HCT116 (cell line): ENCODE data around the gene MAPRE3. TPM values are rescaled to one million over a fixed set of nuclear protein-coding genes. Genes with fewer than 3 reads are reported as not detected.

ENCODE experiments used
- ATAC-seq: fragments of 200-7000 bp; cut with Tn5 transposase; 2 replicates; pipeline ENCODE4 v1.9.1; 2020; ENCODE audit warnings: mild to moderate bottlenecking, moderate library complexity
- BruUV-seq: library from RNA; stranded (reverse); fragments of 400-500 nt; replicated peaks from 2 replicates; lab custom pipeline; 2021; lab: Mats Ljungman, UMichigan
- CTCF ChIA-PET: fragments of 300-600 bp; sonication (Branson Sonifier 250); formaldehyde crosslinking; loops from one replicate; lab custom pipeline; 2021; ENCODE audit warnings: antibody characterized with exemption; lab: Charles Lee
- POLR2A ChIA-PET: fragments of 300-600, 350-600 bp; sonication (Branson Sonifier 250); formaldehyde crosslinking; loops from one replicate; lab custom pipeline; 2021; ENCODE audit warnings: antibody characterized with exemption; lab: Charles Lee
- RAD21 ChIA-PET, 2 experiments: fragments of 300-600 bp; sonication (Branson Sonifier 250); formaldehyde crosslinking; loops; one replicate each; lab custom pipeline; 2023; ENCODE audit warnings: low total read pairs in 2 of 2; ENCODE audit not compliant: uncharacterized antibody in 2 of 2, unreplicated experiment in 2 of 2, low non-redundant PET in 1 of 2; lab: Charles Lee
- DNase-seq: peaks from one replicate; pipeline ENCODE4 v3.0.0-alpha.2; 2010; ENCODE audit warnings: low read depth, low spot score
- H2AFZ ChIP-seq: fragments of 200-600 bp; shearing (Covaris generic), sonication (generic); 2 replicates; pipeline ENCODE4 v1.6.1; 2017; ENCODE audit warnings: low read depth, mixed run types, mixed read lengths, antibody characterized with exemption, low read length; ENCODE audit not compliant: poor library complexity, severe bottlenecking
- H3K27ac ChIP-seq: 2 replicates; pipeline ENCODE4 v1.5.1; 2012; ENCODE audit warnings: low read depth, low read length
- H3K27me3 ChIP-seq: fragments of 200-600 bp; sonication (generic); 2 replicates; pipeline ENCODE4 v1.6.1; 2016; ENCODE audit warnings: mixed run types, low read length, mixed read lengths; ENCODE audit not compliant: insufficient read depth
- H3K36me3 ChIP-seq, 2 experiments: fragments of 200-500 bp in 1 of 2; fragments of 200-600 bp in 1 of 2; sonication (Bioruptor generic) in 1 of 2; sonication (generic) in 1 of 2; 2 replicates each; pipeline versions ENCODE4 v1.5.1 to v1.6.1; 2014 to 2016; ENCODE audit warnings: low read length in 2 of 2, inconsistent platforms in 1 of 2, mixed read lengths in 1 of 2, mixed run types in 1 of 2; ENCODE audit not compliant: insufficient read depth in 2 of 2, control insufficient read depth in 1 of 2
- H3K4me1 ChIP-seq, 2 experiments: fragments of 200-600 bp in 1 of 2; sonication (generic) in 1 of 2; 2 replicates each; pipeline versions ENCODE4 v1.5.1 to v1.6.1; 2012 to 2017; ENCODE audit warnings: low read length in 2 of 2, inconsistent platforms in 1 of 2, mild to moderate bottlenecking in 1 of 2, mixed read lengths in 1 of 2, mixed run types in 1 of 2, moderate library complexity in 1 of 2; ENCODE audit not compliant: insufficient read depth in 2 of 2, control insufficient read depth in 1 of 2
- H3K4me2 ChIP-seq: fragments of 200-600 bp; sonication (generic); 2 replicates; pipeline ENCODE4 v1.6.1; 2017; ENCODE audit warnings: mixed run types, low read length, mixed read lengths
- H3K4me3 ChIP-seq, 2 experiments: fragments of 200-600 bp in 1 of 2; sonication (generic) in 1 of 2; replicated peaks in 1 of 2; 2 replicates each; pipeline ENCODE4 v1.5.1; 2011 to 2016; ENCODE audit warnings: low read length in 2 of 2, control low read depth in 1 of 2, low read depth in 1 of 2, mild to moderate bottlenecking in 1 of 2, mixed read lengths in 1 of 2, mixed run types in 1 of 2
- H3K79me2 ChIP-seq: fragments of 200-600 bp; sonication (generic); 2 replicates; pipeline ENCODE4 v1.6.1; 2017; ENCODE audit warnings: mild to moderate bottlenecking, mixed run types, low read length, moderate library complexity, mixed read lengths; ENCODE audit not compliant: insufficient read depth
- H3K9ac ChIP-seq: fragments of 200-600 bp; sonication (generic); 2 replicates; pipeline ENCODE4 v1.6.1; 2016; ENCODE audit warnings: low read length, mixed read lengths
- H3K9me2 ChIP-seq: fragments of 200-600 bp; sonication (generic), shearing (Covaris generic); 2 replicates; pipeline ENCODE4 v1.6.1; 2017; ENCODE audit warnings: mixed run types, mild to moderate bottlenecking, moderate library complexity; ENCODE audit not compliant: insufficient read depth
- H3K9me3 ChIP-seq, 2 experiments: fragments of 200-500 bp in 1 of 2; fragments of 200-600 bp in 1 of 2; sonication (Bioruptor generic) in 1 of 2; sonication (generic) in 1 of 2; 2 replicates each; pipeline ENCODE4 v1.6.1; 2014 to 2017; ENCODE audit warnings: low read length in 2 of 2, mixed read lengths in 2 of 2, inconsistent platforms in 1 of 2, low read depth in 1 of 2, mild to moderate bottlenecking in 1 of 2, mixed run types in 1 of 2, moderate library complexity in 1 of 2; ENCODE audit not compliant: control insufficient read depth in 1 of 2, insufficient read depth in 1 of 2
- H4K20me1 ChIP-seq: fragments of 200-600 bp; sonication (generic), shearing (Covaris generic); 2 replicates; pipeline ENCODE4 v1.6.1; 2017; ENCODE audit warnings: mixed run types, mild to moderate bottlenecking, moderate library complexity; ENCODE audit not compliant: insufficient read depth
- CEBPB ChIP-seq: IDR thresholded peaks from 2 replicates; pipeline ENCODE4 v1.6.1; 2012; ENCODE audit warnings: low read depth
- CTCF ChIP-seq, 3 experiments: fragments of 200-600 bp in 1 of 3; sonication (generic) in 1 of 3; IDR thresholded peaks in 2 of 3; conservative IDR thresholded peaks in 1 of 3; 2 replicates each; pipeline ENCODE4 v1.5.1; 2012 to 2017; ENCODE audit warnings: low read depth in 2 of 3, low read length in 2 of 3, antibody characterized with exemption in 1 of 3, borderline replicate concordance in 1 of 3, control low read depth in 1 of 3, mild to moderate bottlenecking in 1 of 3, mixed read lengths in 1 of 3, mixed run types in 1 of 3, moderate library complexity in 1 of 3; ENCODE audit not compliant: insufficient read depth in 1 of 3
- EGR1 ChIP-seq: IDR thresholded peaks from 2 replicates; pipeline ENCODE4 v1.6.1; 2012; ENCODE audit warnings: low read depth
- EZH2 ChIP-seq: fragments of 200-600 bp; sonication (generic); IDR thresholded peaks from 2 replicates; pipeline ENCODE4 v1.6.1; 2017; ENCODE audit warnings: antibody characterized with exemption, mixed run types
- EZH2phosphoT487 ChIP-seq: fragments of 200-600 bp; IDR thresholded peaks from 2 replicates; pipeline ENCODE4 v1.6.1; 2018; ENCODE audit warnings: antibody characterized with exemption, borderline replicate concordance
- FOSL1 ChIP-seq: IDR thresholded peaks from 2 replicates; pipeline ENCODE4 v1.6.1; 2012; ENCODE audit warnings: low read depth
- POLR2A ChIP-seq: IDR thresholded peaks from 2 replicates; pipeline ENCODE4 v1.7.0; 2011; ENCODE audit warnings: borderline replicate concordance; ENCODE audit not compliant: insufficient read depth, insufficient read length; ENCODE audit errors: extremely low read depth
- POLR2AphosphoS5 ChIP-seq: IDR thresholded peaks from 2 replicates; pipeline ENCODE4 v1.6.1; 2011; ENCODE audit warnings: mild to moderate bottlenecking, low read depth, low read length, moderate library complexity
- RAD21 ChIP-seq: IDR thresholded peaks from 2 replicates; pipeline ENCODE4 v1.6.1; 2012; ENCODE audit warnings: low read depth, mild to moderate bottlenecking
- REST ChIP-seq: IDR thresholded peaks from 2 replicates; pipeline ENCODE4 v1.6.1; 2012; ENCODE audit warnings: low read depth
- SRF ChIP-seq: IDR thresholded peaks from 2 replicates; pipeline ENCODE4 v1.6.1; 2012; ENCODE audit warnings: low read depth
- TCF7L2 ChIP-seq: IDR thresholded peaks from 2 replicates; pipeline ENCODE4 v1.7.0; 2011; ENCODE audit warnings: borderline replicate concordance, inconsistent platforms; ENCODE audit not compliant: insufficient read depth, insufficient read length; ENCODE audit errors: extremely low read depth
- YY1 ChIP-seq: IDR thresholded peaks from 2 replicates; pipeline ENCODE4 v1.6.1; 2011; ENCODE audit warnings: low read length, low read depth, moderate library complexity, mild to moderate bottlenecking; ENCODE audit not compliant: insufficient replicate concordance; ENCODE audit errors: extremely low read depth
- ZNF274 ChIP-seq: fragments of 200-500 bp; sonication (Bioruptor generic); IDR thresholded peaks from 2 replicates; pipeline ENCODE4 v1.6.1; 2014; ENCODE audit warnings: mild to moderate bottlenecking, low read depth, low read length, inconsistent platforms
- intact Hi-C: fragments of 100-400 bp; cut with micrococcal nuclease; formaldehyde crosslinking; loops from 2 replicates; pipeline ENCODE4 v1.10.0; 2022
- total RNA-seq: library from RNA; stranded (reverse); gene quantifications from one replicate; pipeline ENCODE4 v1.2.1, GENCODE V29; 2021; ENCODE audit not compliant: unreplicated experiment
- TF ChIP-seq, protein P1 (sequence below): IDR thresholded peaks from 2 replicates; pipeline ENCODE4 v1.6.1; 2012
- TF ChIP-seq, protein P2 (sequence below): IDR thresholded peaks from 2 replicates; pipeline ENCODE4 v1.6.1; 2012

Gene MAPRE3
- total RNA-seq, 1 experiment from 2014 or later = 12.1 TPM

- Histone ChIP-seq H3K9ac (no peak overlapping the region), H4K20me1 (no peaks in the 10 kb centered on the region), H3K36me3 (no peaks in the 10 kb centered on the region), H3K4me1 (peaks cover 0 to 7% of the 10 kb centered on the region in 2 experiments; a peak in 2 of 4 replicates), H3K79me2 (no peaks in the 10 kb centered on the region), H3K27me3 (no peaks in the 10 kb centered on the region), H3K9me2 (no peaks in the 10 kb centered on the region), H3K4me3 (no peak overlapping the region), H3K4me2 (no peak overlapping the region), H3K9me3 (no peaks in the 10 kb centered on the region), H3K27ac (no peak overlapping the region)
- BruUV-seq = no TSS peak
- POLR2A ChIA-PET = no interaction called here
- ATAC-seq = no peak
- CTCF ChIA-PET = interaction anchor here (1.3 kb wide), 1 partner anchor 111 kb away, joined by 5 read pairs; no protein-coding TSS in a partner anchor
- RAD21 ChIA-PET = no interaction called here
- no peak for DNase-seq
- TF ChIP-seq ZNF274 = no peak
- no peak for TF ChIP-seq POLR2AphosphoS5
- TF ChIP-seq FOSL1 = no peak
- no peak for TF ChIP-seq CEBPB
- TF ChIP-seq POLR2A = no peak
- TF ChIP-seq EZH2 = no peak
- TF ChIP-seq, protein P1, sequence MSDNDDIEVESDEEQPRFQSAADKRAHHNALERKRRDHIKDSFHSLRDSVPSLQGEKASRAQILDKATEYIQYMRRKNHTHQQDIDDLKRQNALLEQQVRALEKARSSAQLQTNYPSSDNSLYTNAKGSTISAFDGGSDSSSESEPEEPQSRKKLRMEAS = no peak
- TF ChIP-seq YY1 = no peak
- no peak for TF ChIP-seq EZH2phosphoT487
- no peak for TF ChIP-seq RAD21
- no peak for TF ChIP-seq TCF7L2
- TF ChIP-seq, all 23 proteins: peak for 0
- no peak overlapping the region for H2AFZ ChIP-seq
- intact Hi-C loops = no loop called here
Observed at GRCh38 chr2:26957534-26957933, 12.9 kb upstream of the MAPRE3 start.

- RAD21 ChIA-PET = interaction anchor here in 1 of 2 experiments (0.7 kb wide), 1 partner anchor 57 kb away, joined by 3 read pairs; no protein-coding TSS in a partner anchor
- CTCF ChIA-PET = interaction anchor here (0.9 to 1.4 kb wide), 4 partner anchors 51 to 137 kb away, joined by 3 to 11 read pairs (median 5); no protein-coding TSS in a partner anchor
- H3K4me3 ChIP-seq = no peak overlapping the region
- BruUV-seq = no TSS peak
- no peak overlapping the region for H3K4me2 ChIP-seq
- no peaks in the 10 kb centered on the region for H3K27me3 ChIP-seq
- no peaks in the 10 kb centered on the region for H3K79me2 ChIP-seq
- H3K27ac ChIP-seq = no peak overlapping the region
- H3K9ac ChIP-seq = no peak overlapping the region
- no peaks in the 10 kb centered on the region for H3K36me3 ChIP-seq
- POLR2A ChIA-PET = interaction anchor here (0.6 kb wide), 1 partner anchor 57 kb away, joined by 3 read pairs; no protein-coding TSS in a partner anchor
- no peak for DNase-seq
- H2AFZ ChIP-seq = no peak overlapping the region
- H3K4me1 ChIP-seq = peaks cover 0 to 7% of the 10 kb centered on the region in 2 experiments; a peak in 2 of 4 replicates
- H3K9me3 ChIP-seq = no peaks in the 10 kb centered on the region
- intact Hi-C loops = no loop called here
- no peaks in the 10 kb centered on the region for H3K9me2 ChIP-seq
- no peaks in the 10 kb centered on the region for H4K20me1 ChIP-seq
- ATAC-seq = no peak
- TF ChIP-seq CTCF (IDR thresholded peaks at IDR 0.05 in 2 of 3, conservative IDR thresholded peaks at IDR 0.05 in 1 of 3; ENCODE audit: borderline replicate concordance in 1 of 3, insufficient read depth in 1 of 3, low read depth in 2 of 3, low read length in 2 of 3) (no peak), EGR1 (no peak), SRF (no peak), REST (no peak)
- TF ChIP-seq, protein P2, sequence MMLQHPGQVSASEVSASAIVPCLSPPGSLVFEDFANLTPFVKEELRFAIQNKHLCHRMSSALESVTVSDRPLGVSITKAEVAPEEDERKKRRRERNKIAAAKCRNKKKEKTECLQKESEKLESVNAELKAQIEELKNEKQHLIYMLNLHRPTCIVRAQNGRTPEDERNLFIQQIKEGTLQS = no peak
Observed at GRCh38 chr2:26959331-26959730, 11.1 kb upstream of the MAPRE3 start.
